SHP77 (cell line): ENCODE data around the gene RGS19.
"Not testable (repeated sequence)": the region's sequence is repeated elsewhere in the genome, so short reads cannot be mapped to it uniquely, and the experiment has no call there.

Experiments
- DNase-seq, 2 experiments: peaks; one replicate each; lab custom pipeline; 2025; lab: John Stamatoyannopoulos, UW

Gene RGS19

DNA sequence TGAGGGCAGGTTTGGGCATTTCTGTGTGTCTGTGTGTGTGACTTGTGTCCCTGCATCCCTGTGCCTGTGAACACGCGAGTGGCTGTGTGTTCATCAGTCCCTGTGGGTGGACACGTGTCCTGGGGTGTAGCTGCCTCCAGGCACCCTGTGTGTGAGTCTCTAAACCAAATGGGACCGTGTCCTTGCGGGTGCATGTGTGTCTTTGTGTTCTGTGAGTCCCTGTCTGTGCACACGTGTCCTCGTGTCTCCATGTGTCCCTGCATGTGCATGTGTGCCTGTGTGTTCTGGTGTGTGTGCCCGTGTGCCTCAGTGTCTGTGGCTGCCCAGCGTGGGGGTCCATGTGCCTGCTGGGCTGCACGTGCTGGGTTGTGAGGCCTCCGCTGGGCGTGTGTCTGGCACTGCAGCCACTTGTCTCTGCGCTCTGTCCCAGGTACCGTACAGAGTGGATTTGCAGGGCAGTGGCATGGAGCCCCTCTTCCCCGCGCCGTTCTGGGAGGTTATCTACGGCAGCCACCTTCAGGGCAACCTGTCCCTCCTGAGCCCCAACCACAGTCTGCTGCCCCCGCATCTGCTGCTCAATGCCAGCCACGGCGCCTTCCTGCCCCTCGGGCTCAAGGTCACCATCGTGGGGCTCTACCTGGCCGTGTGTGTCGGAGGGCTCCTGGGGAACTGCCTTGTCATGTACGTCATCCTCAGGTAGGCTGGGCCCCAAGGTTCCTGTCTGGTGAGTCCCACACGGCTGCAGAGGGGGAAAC, 13.1 kb upstream of the RGS19 start:
- peak in 1 of 2 experiments; percentile 44 for DNase-seq

DNA sequence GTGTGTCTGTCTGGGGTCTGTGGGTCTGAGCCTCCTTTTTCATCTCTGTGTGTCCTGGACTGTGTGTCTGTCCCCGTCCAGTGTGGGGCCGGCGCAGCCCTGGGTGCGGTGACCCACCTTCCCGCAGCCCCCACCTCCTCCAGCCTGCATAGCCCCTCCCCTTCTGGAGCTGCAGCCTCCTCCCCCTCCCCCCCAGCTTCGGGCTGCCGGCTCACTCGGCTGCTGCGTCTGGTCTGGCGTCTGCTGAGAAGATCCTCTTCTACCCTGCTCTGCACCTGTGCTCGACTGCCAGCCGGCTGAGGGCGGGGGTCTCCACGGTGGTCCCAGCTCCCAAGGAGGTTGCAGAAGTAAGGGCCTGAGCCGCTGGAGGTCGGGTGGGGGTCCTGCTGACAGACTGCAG, 12.5 kb upstream of the RGS19 start:
- peak; percentile 53 to 77 for DNase-seq

- DNase-seq: peak in 1 of 2 experiments; percentile 56
Observed at GRCh38 chr20:64091340-64091739, 12.0 kb upstream of the RGS19 start.

DNA sequence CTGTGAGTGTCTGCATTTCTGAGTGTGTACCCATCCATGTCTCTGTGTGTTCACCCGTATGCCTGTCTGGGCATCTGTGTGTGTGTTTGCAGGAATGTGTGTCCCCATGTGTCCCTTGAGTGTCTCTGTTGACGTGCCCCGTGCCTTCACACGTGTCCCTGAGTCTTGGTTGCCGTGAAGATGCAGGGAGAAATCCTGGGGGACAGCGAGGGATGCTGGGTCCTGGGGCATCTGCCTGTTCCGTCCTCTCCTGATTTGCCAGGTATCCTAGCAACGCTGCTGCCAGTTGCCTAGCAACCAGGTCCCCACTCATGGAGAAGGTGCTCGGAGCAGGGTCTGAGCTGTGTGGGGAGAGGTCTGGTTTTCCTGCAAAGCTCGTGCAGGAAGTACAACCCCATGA, 10.8 kb upstream of the RGS19 start:
- peak; percentile 24 to 39 for DNase-seq

GRCh38 chr20:64088586-64088985, 9.3 kb upstream of the RGS19 start:
- not testable (repeated sequence) for DNase-seq

DNA sequence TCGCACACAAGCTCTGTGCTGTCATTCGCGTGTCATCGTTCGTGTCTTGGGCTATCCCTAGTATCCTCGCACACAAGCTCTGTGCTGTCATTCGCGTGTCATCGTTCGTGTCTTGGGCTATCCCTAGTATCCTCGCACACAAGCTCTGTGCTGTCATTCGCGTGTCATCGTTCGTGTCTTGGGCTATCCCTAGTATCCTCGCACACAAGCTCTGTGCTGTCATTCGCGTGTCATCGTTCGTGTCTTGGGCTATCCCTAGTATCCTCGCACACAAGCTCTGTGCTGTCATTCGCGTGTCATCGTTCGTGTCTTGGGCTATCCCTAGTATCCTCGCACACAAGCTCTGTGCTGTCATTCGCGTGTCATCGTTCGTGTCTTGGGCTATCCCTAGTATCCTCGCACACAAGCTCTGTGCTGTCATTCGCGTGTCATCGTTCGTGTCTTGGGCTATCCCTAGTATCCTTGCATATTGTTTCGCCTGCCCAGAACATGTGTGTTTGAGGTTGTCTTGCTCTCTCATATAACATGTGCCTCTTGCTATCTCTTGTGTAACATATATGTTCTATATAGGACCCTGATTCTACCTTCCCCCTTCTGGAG, 8.0 kb upstream of the RGS19 start:
- DNase-seq: not testable (repeated sequence)

- no peak for DNase-seq
Observed at GRCh38 chr20:64086801-64087200, 7.5 kb upstream of the RGS19 start.

DNA sequence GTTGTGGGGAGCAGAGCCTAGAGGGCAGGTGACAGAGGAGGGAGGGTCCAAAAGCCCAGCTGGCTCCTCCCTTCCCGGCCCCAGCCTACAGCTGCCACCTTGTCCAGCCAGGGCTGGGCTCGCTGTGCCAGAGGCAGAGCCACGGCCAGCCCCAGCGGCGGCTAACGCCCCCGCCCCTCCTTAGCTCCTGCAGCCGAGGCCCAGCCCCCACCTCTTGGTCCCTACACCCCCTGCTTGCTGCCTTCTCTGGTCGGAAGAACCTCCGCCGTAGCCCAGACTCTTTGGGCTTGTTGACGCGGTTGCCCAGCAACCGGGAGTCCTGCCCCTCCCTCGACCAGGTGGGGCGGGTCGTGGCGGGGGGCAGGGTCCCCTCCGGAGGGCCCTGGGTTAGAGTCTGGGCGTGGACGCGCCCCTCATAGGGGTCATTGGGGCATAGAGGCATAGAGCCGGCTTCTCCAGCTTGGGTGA, 5.4 kb upstream of the RGS19 start:
- peak in 1 of 2 experiments; percentile 52 for DNase-seq

DNA sequence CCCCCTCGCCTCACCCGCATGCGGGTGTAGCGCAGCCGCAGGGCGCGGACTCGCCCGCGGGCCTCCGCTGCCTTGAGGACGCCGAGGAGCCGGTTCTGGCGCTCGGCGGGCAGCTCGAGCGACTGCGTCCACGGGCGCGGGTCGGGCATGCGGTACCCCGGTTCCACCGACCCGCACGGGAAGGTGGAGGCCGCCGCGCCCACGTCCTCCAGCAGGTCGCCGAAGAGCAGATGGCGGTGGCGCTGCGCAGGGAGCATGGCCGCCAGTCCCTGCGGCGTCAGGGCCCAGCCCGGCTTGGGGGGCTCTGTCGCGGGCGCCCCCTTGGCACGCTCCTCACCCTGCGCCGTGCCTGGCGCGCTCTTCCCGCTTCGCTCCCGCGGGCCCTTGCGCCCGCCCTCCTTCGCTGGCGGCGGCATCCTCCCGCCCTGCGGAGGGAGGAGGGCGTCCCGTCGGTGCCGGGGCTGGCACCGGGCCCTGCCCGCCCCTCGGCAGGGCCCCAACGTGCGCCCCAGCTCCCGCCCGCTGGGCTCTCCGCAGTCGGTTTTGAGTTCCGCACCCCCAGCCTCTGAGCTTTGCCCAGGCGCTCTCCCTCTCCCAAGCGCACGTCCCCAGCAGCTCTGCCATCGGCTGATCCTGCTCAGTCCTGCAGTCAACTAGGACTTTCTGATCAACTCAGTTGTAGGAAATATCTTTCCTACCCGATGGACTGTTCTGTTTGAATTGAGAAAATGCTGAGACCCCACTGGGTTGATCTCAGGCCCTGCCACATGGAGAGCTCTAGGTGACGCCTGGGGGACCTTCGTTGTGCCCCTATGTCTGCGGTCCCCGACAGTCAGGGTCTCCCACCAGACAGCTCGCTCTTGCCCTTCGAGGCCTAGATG, 4.7 kb upstream of the RGS19 start, which contains the start of gene LKAAEAR1:
Gene LKAAEAR1, minus strand, starts transcription at position 595 of the 881 bp plus-strand sequence. Its CDS starts 179 bp downstream, at position 416.
- DNase-seq: no peak

GRCh38 chr20:64083378-64083803, 4.1 kb upstream of the RGS19 start:
- peak; percentile 85 to 95 for DNase-seq

DNA sequence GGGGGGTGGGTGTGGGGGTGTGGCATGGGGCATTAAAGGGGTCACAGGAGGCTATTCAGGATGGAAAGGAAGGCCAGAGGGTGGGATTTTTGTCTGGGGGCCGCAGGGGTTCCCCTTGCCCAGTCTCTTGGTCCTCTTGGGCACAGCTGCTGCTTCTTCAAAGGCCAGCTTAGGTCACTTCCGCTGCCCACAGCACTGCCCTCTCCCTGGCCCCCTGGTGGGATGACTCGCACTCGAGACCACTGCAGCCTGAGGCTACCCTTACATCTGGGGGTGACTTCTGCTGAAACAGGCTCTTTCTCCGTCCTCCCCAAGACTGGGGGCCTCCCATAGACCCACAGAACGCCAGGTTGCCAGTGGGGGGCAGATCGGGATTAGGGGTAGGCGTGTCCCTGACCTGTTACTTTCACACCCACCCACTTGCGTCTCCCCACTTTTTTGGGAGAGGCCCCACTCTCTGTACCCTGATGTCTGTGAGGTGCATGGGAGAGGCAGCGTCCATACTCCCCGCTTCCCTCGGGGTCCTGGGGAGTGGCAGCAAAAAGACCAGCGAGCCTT, 3.6 kb upstream of the RGS19 start:
- DNase-seq: no peak

DNA sequence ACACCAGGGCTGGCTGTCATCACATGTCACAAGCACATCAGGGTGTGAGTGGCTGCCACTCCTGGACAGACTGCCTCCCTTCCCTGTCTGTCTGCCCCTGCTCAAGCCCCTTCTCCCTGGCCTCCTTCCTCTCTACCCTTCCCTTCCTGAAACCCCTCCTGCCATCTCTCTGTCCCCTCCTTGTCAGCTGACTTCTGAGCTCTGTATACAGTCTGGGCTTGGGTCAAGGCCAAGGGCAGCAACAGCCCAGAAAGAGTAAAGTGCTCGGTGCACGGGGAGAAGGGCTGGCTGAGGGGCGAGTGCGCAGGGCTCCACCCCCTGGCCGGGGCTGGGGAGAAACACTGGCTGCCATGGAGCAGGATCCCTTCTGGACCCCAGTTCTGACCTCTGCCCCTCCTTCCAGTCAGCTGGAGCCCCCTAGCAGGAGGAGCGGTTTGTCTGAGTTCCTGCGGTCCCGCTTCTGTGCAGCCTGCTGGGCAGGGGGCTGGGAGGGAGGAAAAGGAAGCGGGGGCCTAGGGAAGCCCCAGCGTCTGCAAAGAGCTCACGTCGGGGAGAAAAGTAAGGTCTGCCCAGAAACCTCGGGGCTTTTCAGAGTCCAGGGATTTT, 2.9 kb upstream of the RGS19 start:
- DNase-seq: no peak

DNA sequence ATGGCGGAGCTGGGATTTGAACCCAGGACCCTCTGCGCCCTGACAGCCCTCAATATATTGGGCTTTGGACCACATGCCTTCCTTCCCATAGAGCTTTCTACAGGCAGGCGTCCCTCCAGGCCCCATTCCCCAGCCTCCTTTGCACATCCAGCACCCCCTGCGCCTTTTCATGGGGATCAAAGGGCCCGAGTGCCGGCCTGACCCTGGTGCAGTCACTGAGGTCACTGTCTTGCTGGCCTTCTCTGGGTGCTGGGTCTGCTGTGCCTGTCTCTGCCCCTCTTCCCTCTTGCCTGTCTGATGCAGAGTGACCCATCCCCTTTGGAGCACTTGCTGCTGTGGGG, 2.3 kb upstream of the RGS19 start:
- DNase-seq: no peak

- no peak for DNase-seq
Observed at GRCh38 chr20:64080813-64081623, 1.7 kb upstream of the RGS19 start.

- no peak for DNase-seq
Observed at GRCh38 chr20:64080013-64080812, 895 bp upstream of the RGS19 start, which contains the start of gene OPRL1. Gene OPRL1, plus strand, starts transcription at chr20:64080082. Its CDS starts 12,639 bp downstream, at chr20:64092721.

DNA sequence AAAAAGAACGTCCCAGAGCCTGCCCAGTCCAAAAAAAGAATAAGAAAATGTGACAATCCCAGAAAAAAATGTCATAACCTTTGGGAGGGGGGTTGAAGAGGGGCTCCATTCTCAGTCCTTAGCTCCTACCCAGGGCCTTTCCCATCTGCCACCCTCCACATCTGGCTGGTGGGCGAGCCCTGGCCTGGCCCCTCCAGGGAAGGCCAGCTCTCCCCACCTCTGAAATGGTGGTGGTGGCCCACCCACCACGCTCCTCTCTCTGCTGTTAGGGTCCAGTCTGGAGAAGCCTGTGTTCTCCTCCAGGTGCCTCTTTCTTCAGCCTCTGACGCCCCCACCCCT, 415 bp downstream of the RGS19 start:
- DNase-seq: no peak

DNA sequence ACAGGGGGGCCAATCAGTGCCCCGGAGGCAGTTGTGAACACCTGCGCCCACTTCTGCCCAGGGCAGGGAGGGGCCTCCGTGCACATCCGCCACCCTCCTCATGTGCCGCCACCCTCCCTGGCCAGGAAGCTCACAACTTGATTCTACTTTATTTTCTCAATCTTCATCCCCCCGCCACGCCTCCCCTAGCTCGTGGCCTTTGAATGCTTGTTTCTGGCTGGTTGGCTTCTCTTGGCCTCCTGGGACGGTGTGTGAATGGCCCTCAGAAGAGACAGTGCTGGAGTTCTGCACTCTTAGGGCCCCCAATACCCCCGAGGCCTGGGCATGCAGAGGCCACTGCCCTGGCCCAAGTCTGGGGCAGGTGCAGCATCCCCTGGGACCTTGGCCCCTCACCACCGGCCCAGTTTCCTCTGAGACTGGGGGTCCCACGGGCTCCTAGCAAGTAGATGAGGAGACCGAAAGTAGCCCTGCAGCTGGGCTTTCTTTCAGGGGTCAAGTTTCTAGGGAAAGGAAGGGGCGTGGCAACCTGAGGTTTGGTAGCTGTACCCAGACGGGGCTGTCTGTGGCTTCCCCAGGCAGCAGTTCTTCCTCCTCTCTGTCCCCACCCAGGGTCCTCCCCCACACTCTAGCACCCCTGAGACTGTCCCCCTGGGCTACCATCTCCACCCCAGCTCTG, 1.3 kb downstream of the RGS19 start:
- no peak for DNase-seq

- no peak for DNase-seq
Observed at GRCh38 chr20:64077541-64077875, 1.8 kb downstream of the RGS19 start.

- no peak for DNase-seq
Observed at GRCh38 chr20:64077094-64077493, 2.2 kb downstream of the RGS19 start.
